Osteocyte (in vitro differentiated cells): ENCODE data around the gene SEC14L1. TPM values are rescaled to one million over a fixed set of nuclear protein-coding genes. Genes with fewer than 3 reads are reported as not detected.

ENCODE experiments used
- DNase-seq: peaks from one replicate; pipeline ENCODE4 v3.0.0; 2021; ENCODE audit warnings: mixed read lengths; ENCODE audit not compliant: unreplicated experiment; ENCODE audit errors: extremely low spot score
- H3K27ac Mint-ChIP-seq: one replicate; pipeline ENCODE4 v1.8.0; 2021; ENCODE audit warnings: mild to moderate bottlenecking, mixed read lengths; ENCODE audit not compliant: unreplicated experiment
- H3K27me3 Mint-ChIP-seq: one replicate; pipeline ENCODE4 v1.8.0; 2021; ENCODE audit warnings: mixed read lengths; ENCODE audit not compliant: unreplicated experiment
- H3K36me3 Mint-ChIP-seq: one replicate; pipeline ENCODE4 v1.8.0; 2021; ENCODE audit warnings: mixed read lengths; ENCODE audit not compliant: unreplicated experiment
- H3K4me1 Mint-ChIP-seq: one replicate; pipeline ENCODE4 v1.8.0; 2021; ENCODE audit warnings: mixed read lengths; ENCODE audit not compliant: unreplicated experiment
- H3K4me3 Mint-ChIP-seq: one replicate; pipeline ENCODE4 v1.8.0; 2021; ENCODE audit warnings: mild to moderate bottlenecking, moderate library complexity, mixed read lengths; ENCODE audit not compliant: unreplicated experiment
- H3K9me3 Mint-ChIP-seq: one replicate; pipeline ENCODE4 v1.8.0; 2021; ENCODE audit warnings: mixed read lengths; ENCODE audit not compliant: unreplicated experiment
- CTCF ChIP-seq: fragments of 200-600 bp; sonication (generic); IDR thresholded peaks from 2 replicates; pipeline ENCODE4 v1.5.0; 2021; ENCODE audit warnings: antibody characterized with exemption, mild to moderate bottlenecking, moderate library complexity
- total RNA-seq: library from RNA; stranded (reverse); gene quantifications from 2 replicates; pipeline ENCODE4 v1.2.1, GENCODE V29; 2021

Gene SEC14L1
- total RNA-seq, 1 donor from 2014 or later: 82.9 TPM

- Mint-ChIP-seq H3K4me1 (peaks cover 58% of the 10 kb centered on the region), H3K27ac (peak overlapping the region; percentile 1), H3K36me3 (peaks cover 20% of the 10 kb centered on the region), H3K9me3 (peaks cover 6% of the 10 kb centered on the region), H3K27me3 (no peaks in the 10 kb centered on the region), H3K4me3 (no peak overlapping the region)
- no peak for DNase-seq
- no peak for TF ChIP-seq CTCF
These were observed 22.9 kb downstream of the SEC14L1 start for GRCh38 chr17:77163511-77164280.

GRCh38 chr17:77164483-77165091 lies 23.8 kb downstream of the SEC14L1 start:
- peak overlapping the region; percentile 79 for H3K27ac Mint-ChIP-seq
- H3K4me3 Mint-ChIP-seq: no peak overlapping the region
- peaks cover 57% of the 10 kb centered on the region for H3K4me1 Mint-ChIP-seq
- peaks cover 10% of the 10 kb centered on the region for H3K9me3 Mint-ChIP-seq
- DNase-seq: no peak
- H3K36me3 Mint-ChIP-seq: peaks cover 23% of the 10 kb centered on the region
- TF ChIP-seq CTCF: no peak
- H3K27me3 Mint-ChIP-seq: no peaks in the 10 kb centered on the region

- Mint-ChIP-seq H3K36me3 (peaks cover 23% of the 10 kb centered on the region), H3K27me3 (no peaks in the 10 kb centered on the region), H3K9me3 (peaks cover 14% of the 10 kb centered on the region), H3K4me3 (no peak overlapping the region), H3K4me1 (peaks cover 47% of the 10 kb centered on the region), H3K27ac (peak overlapping the region; percentile 79)
- no peak for TF ChIP-seq CTCF
- no peak for DNase-seq
These were observed 24.8 kb downstream of the SEC14L1 start for GRCh38 chr17:77165577-77165976.

- peaks cover 23% of the 10 kb centered on the region for H3K36me3 Mint-ChIP-seq
- no peak for DNase-seq
- H3K4me3 Mint-ChIP-seq: no peak overlapping the region
- TF ChIP-seq CTCF: no peak
- peaks cover 31% of the 10 kb centered on the region for H3K4me1 Mint-ChIP-seq
- no peak overlapping the region for H3K27ac Mint-ChIP-seq
- H3K27me3 Mint-ChIP-seq: no peaks in the 10 kb centered on the region
- H3K9me3 Mint-ChIP-seq: peaks cover 17% of the 10 kb centered on the region
These were observed 26.9 kb downstream of the SEC14L1 start for GRCh38 chr17:77167472-77168306.

- Mint-ChIP-seq H3K36me3 (peaks cover 25% of the 10 kb centered on the region), H3K27me3 (no peaks in the 10 kb centered on the region), H3K27ac (no peak overlapping the region), H3K4me3 (no peak overlapping the region), H3K9me3 (peaks cover 18% of the 10 kb centered on the region), H3K4me1 (no peaks in the 10 kb centered on the region)
- TF ChIP-seq CTCF: no peak
- no peak for DNase-seq
These were observed 32.3 kb downstream of the SEC14L1 start for GRCh38 chr17:77173104-77173503.
